Stomach (tissue), 9 donors: ENCODE results near the gene CCDC71. TPM values are rescaled to one million over a fixed set of nuclear protein-coding genes. Genes with fewer than 3 reads are reported as not detected.

ENCODE experiments used
- DNase-seq, 2 donors: peaks; one replicate each; pipeline versions ENCODE4 v3.0.0 to v3.0.0-alpha.2; 2013 to 2019
- H3K27ac ChIP-seq, 5 donors: fragments of 200-600 bp in 4 of 5; sonication (generic) in 4 of 5; one replicate each; pipeline ENCODE4 v1.5.1; 2013 to 2019; ENCODE audit warnings: mild to moderate bottlenecking in 1 of 5, moderate library complexity in 1 of 5
- H3K27me3 ChIP-seq, 3 donors: fragments of 200-600 bp; sonication (generic); one replicate each; pipeline ENCODE4 v1.5.1; 2017 to 2019; ENCODE audit warnings: mixed run types in 1 of 3
- H3K36me3 ChIP-seq, 4 donors: fragments of 200-600 bp; sonication (generic); 1 replicate in 3 of 4; 2 replicates in 1 of 4; pipeline ENCODE4 v1.5.1; 2016 to 2019
- H3K4me1 ChIP-seq, 4 donors: fragments of 200-600 bp; sonication (generic); one replicate each; pipeline ENCODE4 v1.5.1; 2016 to 2019
- H3K4me3 ChIP-seq, 4 donors: fragments of 200-600 bp; sonication (generic) in 3 of 4; one replicate each; pipeline ENCODE4 v1.5.1; 2016 to 2019; ENCODE audit warnings: mild to moderate bottlenecking in 1 of 4
- H3K9me3 ChIP-seq, 4 donors: fragments of 200-600 bp; sonication (generic); one replicate each; pipeline ENCODE4 v1.5.1; 2016 to 2019
- EP300 ChIP-seq: sonication (generic); formaldehyde crosslinking; IDR thresholded peaks from one replicate; pipeline ENCODE4 v1.6.1; 2017; ENCODE audit warnings: antibody characterized with exemption
- POLR2A ChIP-seq, 4 donors: fragments of 450-650 bp; IDR thresholded peaks; one replicate each; pipeline ENCODE4 v1.6.1; 2016; ENCODE audit warnings: antibody characterized with exemption in 4 of 4, control low read depth in 2 of 4, mild to moderate bottlenecking in 1 of 4, moderate library complexity in 1 of 4
- POLR2AphosphoS5 ChIP-seq, 3 donors: sonication (generic); formaldehyde crosslinking; IDR thresholded peaks; one replicate each; pipeline ENCODE4 v1.6.1; 2016; ENCODE audit warnings: antibody characterized with exemption in 3 of 3
- WGBS, 5 donors: extraction: QIAGEN DNeasy Blood & Tissue Kit in 3 of 5; methylation state at CpG; one replicate each; pipeline versions ENCODE4 v1.1.5 to v1.1.7; 2013 to 2018; 5-methylcytosine and 5-hydroxymethylcytosine counted together
- intact Hi-C: fragments of 100-400 bp; cut with DNase I; formaldehyde crosslinking; loops from one replicate; pipeline ENCODE4 v1.15.1; 2023; ENCODE audit warnings: low total_unique reads
- polyA plus RNA-seq, 3 donors: library from polyadenylated mRNA; stranded (reverse); fragments of 200-250 nt; gene quantifications; one replicate each; pipeline ENCODE4 v1.2.3, GENCODE V29; 2013
- total RNA-seq, 5 donors: library from RNA; depleted of rRNA; stranded (reverse); fragments of >200 nt; gene quantifications; one replicate each; pipeline versions ENCODE4 v1.1.0 to v1.2.3, GENCODE V29; 2014 to 2016
- TF ChIP-seq, protein P1 (sequence below), 7 experiments: fragments of 450-650 bp in 4 of 7; fragments of 200-600 bp in 3 of 7; sonication (generic) in 3 of 7; IDR thresholded peaks; one replicate each; pipeline ENCODE4 v1.5.1; 2016 to 2019; ENCODE audit warnings: antibody characterized with exemption in 7 of 7, control low read depth in 2 of 7, mild to moderate bottlenecking in 1 of 7
- donor health status: healthy with polysubstance abuse.
- donor health status: Bipolar disorder and iron deficiency.
- donor health status: healthy.

The CCDC71 gene
- total and polyA plus RNA-seq, 8 donors: 2.3 to 22.6 (median 12.7) TPM

DNA sequence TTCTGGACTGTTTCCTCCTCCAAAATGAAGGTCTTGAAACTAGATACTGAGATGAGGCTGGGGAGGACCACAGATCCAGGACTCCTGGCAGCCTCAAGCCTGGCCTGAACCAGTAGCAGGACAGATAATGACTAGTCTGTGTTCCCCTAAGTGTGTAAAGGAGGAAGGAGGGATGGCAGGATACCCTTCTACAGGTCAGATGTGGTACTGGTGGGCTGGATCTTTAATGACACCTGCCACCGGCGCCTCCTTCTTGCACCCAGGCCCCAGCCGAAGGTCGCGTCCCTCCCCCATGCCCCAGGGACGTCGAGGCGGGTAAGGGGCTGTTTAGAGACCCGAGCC is 46.1 kb downstream of the CCDC71 start:
- Histone ChIP-seq H3K9me3 (no peaks in the 10 kb centered on the region), H3K4me3 (peak overlapping the region; percentile 62 to 100 (median 98)), H3K36me3 (peaks cover 76 to 82% (median 80%) of the 10 kb centered on the region in 4 donors), H3K27me3 (no peaks in the 10 kb centered on the region), H3K4me1 (peaks cover 18 to 31% (median 27%) of the 10 kb centered on the region in 4 donors), H3K27ac (peak overlapping the region; percentile 87 to 98 (median 96))
- TF ChIP-seq POLR2AphosphoS5 (IDR thresholded peaks at IDR 0.05): no peak
- no peak for TF ChIP-seq EP300
- TF ChIP-seq POLR2A (IDR thresholded peaks at IDR 0.05): no peak
- TF ChIP-seq, protein P1, sequence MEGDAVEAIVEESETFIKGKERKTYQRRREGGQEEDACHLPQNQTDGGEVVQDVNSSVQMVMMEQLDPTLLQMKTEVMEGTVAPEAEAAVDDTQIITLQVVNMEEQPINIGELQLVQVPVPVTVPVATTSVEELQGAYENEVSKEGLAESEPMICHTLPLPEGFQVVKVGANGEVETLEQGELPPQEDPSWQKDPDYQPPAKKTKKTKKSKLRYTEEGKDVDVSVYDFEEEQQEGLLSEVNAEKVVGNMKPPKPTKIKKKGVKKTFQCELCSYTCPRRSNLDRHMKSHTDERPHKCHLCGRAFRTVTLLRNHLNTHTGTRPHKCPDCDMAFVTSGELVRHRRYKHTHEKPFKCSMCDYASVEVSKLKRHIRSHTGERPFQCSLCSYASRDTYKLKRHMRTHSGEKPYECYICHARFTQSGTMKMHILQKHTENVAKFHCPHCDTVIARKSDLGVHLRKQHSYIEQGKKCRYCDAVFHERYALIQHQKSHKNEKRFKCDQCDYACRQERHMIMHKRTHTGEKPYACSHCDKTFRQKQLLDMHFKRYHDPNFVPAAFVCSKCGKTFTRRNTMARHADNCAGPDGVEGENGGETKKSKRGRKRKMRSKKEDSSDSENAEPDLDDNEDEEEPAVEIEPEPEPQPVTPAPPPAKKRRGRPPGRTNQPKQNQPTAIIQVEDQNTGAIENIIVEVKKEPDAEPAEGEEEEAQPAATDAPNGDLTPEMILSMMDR (IDR thresholded peaks at IDR 0.05): no peak
- no peak for DNase-seq
- intact Hi-C loops: no loop called here
- 0 to 1% (median 0%) methylated on average over 9 of the region's 9 CpGs; no CpG with 5 or more reads in 1 of the 5 donors for WGBS, 5 donors

DNA sequence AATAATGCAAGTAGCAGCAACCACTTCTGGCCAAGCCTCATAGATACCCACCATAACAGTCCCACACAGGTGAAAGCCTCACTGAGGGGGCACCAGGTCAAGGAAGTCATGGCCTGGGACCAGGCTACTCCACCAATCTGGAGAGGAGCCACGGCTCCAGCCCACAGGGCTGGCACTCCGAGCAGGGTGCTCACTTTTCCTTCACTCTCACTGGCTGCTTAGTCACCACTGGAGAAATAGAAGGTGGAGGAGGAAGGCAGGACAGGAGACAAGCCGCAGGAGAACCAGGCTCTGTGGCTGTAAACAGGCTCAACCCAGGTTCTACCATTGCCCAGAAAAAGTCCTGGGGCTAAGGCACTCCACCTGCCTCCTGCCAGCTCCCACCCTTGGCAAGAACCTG is 46.7 kb downstream of the CCDC71 start:
- Histone ChIP-seq H3K27me3 (no peaks in the 10 kb centered on the region), H3K9me3 (no peaks in the 10 kb centered on the region), H3K4me1 (peaks cover 18 to 31% (median 27%) of the 10 kb centered on the region in 4 donors), H3K27ac (peak overlapping the region; percentile 87 to 98 (median 96)), H3K36me3 (peaks cover 76 to 82% (median 80%) of the 10 kb centered on the region in 4 donors), H3K4me3 (peak overlapping the region; percentile 62 to 100 (median 98))
- no peak for DNase-seq
- WGBS, 5 donors: 17 to 43% (median 36%) methylated on average over 3 of the region's 3 CpGs
- intact Hi-C loops: no loop called here
- TF ChIP-seq, protein P1 (IDR thresholded peaks at IDR 0.05): no peak
- no peak for TF ChIP-seq EP300
- no peak for TF ChIP-seq POLR2A (IDR thresholded peaks at IDR 0.05)
- no peak for TF ChIP-seq POLR2AphosphoS5 (IDR thresholded peaks at IDR 0.05)

DNA sequence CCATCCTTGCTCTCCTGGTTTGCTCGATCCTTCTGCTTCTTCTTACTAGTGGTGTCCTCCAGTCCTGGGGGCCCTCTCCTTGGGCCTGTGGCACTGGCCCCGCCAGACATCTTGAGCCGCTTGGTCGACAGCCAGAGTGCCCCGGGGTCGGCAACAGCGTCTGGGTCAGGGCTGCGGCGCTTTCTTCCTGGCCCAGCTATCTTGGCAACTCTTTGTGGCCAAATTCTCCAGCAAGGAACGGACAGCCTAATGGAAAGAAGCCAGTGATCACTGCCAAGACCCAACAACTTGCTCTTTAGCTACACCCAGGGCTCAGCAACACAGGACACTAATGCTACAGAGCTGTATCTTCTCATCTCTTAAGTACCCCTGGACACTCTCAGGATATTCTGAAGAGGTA is 47.1 kb downstream of the CCDC71 start:
- intact Hi-C loops: no loop called here

More for the DNA sequence above, 47.1 kb downstream of the CCDC71 start:
- no peak for TF ChIP-seq EP300
- TF ChIP-seq, protein P1 (IDR thresholded peaks at IDR 0.05): no peak
- no peak for TF ChIP-seq POLR2A (IDR thresholded peaks at IDR 0.05)
- TF ChIP-seq POLR2AphosphoS5 (IDR thresholded peaks at IDR 0.05): no peak
- H3K4me3 ChIP-seq: peak overlapping the region in 1 of 4 donors; percentile 100
- H3K27ac ChIP-seq: peak overlapping the region in 4 of 5 donors; percentile 87 to 98 (median 96)
- peaks cover 76 to 82% (median 80%) of the 10 kb centered on the region in 4 donors for H3K36me3 ChIP-seq
- H3K27me3 ChIP-seq: no peaks in the 10 kb centered on the region
- no peak for DNase-seq
- H3K9me3 ChIP-seq: no peaks in the 10 kb centered on the region
- H3K4me1 ChIP-seq: peaks cover 18 to 31% (median 27%) of the 10 kb centered on the region in 4 donors
- 18 to 55% (median 31%) methylated on average over 10 of the region's 10 CpGs for WGBS, 5 donors

Other genes with a start within 250 kb of the CCDC71 start
- 100 to 1,000 TPM in 3 of 5 donors, 10 to 100 TPM in 2; 29.8 to 202 (median 130) TPM for gene ARIH2, start 247.5 kb downstream of the CCDC71 start, total RNA-seq
- gene ARIH2, start 247.5 kb downstream of the CCDC71 start, polyA plus RNA-seq: 10 to 100 TPM; 30.0 to 51.9 (median 40.2) TPM
- gene P4HTM, start 176.1 kb downstream of the CCDC71 start, total RNA-seq: 100 to 1,000 TPM in 3 of 5 donors, 10 to 100 TPM in 2; 34.0 to 383 (median 158) TPM
- 10 to 100 TPM; 19.1 to 49.2 (median 21.2) TPM for gene P4HTM, start 176.1 kb downstream of the CCDC71 start, polyA plus RNA-seq
- gene WDR6, start 158.9 kb downstream of the CCDC71 start, total RNA-seq: 100 to 1,000 TPM in 4 of 5 donors, 10 to 100 TPM in 1; 51.6 to 184 (median 151) TPM
- 100 to 1,000 TPM in 1 of 3 donors, 10 to 100 TPM in 2; 59.4 to 133 (median 65.3) TPM for gene WDR6, start 158.9 kb downstream of the CCDC71 start, polyA plus RNA-seq
- gene DALRD3, start 147.8 kb downstream of the CCDC71 start, total RNA-seq: 10 to 100 TPM in 4 of 5 donors, 1 to 10 TPM in 1; 2.3 to 74.1 (median 47.1) TPM
- 10 to 100 TPM; 34.9 to 41.4 (median 35.0) TPM for gene DALRD3, start 147.8 kb downstream of the CCDC71 start, polyA plus RNA-seq
- gene NDUFAF3, start 144.2 kb downstream of the CCDC71 start, total RNA-seq: 10 to 100 TPM; 41.3 to 74.8 (median 44.9) TPM
- 100 to 1,000 TPM in 1 of 3 donors, 10 to 100 TPM in 2; 93.3 to 105 (median 94.2) TPM for gene NDUFAF3, start 144.2 kb downstream of the CCDC71 start, polyA plus RNA-seq
- gene IMPDH2, start 136.9 kb downstream of the CCDC71 start, total RNA-seq: 100 to 1,000 TPM in 3 of 5 donors, 10 to 100 TPM in 2; 50.4 to 159 (median 107) TPM
- gene IMPDH2, start 136.9 kb downstream of the CCDC71 start, polyA plus RNA-seq: 100 to 1,000 TPM in 2 of 3 donors, 10 to 100 TPM in 1; 90.9 to 156 (median 107) TPM
- 100 to 1,000 TPM in 1 of 5 donors, 10 to 100 TPM in 4; 27.2 to 105 (median 63.4) TPM for gene QRICH1, start 72.3 kb downstream of the CCDC71 start, total RNA-seq
- gene QRICH1, start 72.3 kb downstream of the CCDC71 start, polyA plus RNA-seq: 10 to 100 TPM; 16.1 to 29.7 (median 19.4) TPM
- 100 to 1,000 TPM; 151 to 418 (median 217) TPM for gene QARS1, start 61.6 kb downstream of the CCDC71 start, total RNA-seq
- gene QARS1, start 61.6 kb downstream of the CCDC71 start, polyA plus RNA-seq: 100 to 1,000 TPM; 241 to 303 (median 265) TPM
- gene USP19, start 45.5 kb downstream of the CCDC71 start, total RNA-seq: 10 to 100 TPM; 21.6 to 77.2 (median 57.1) TPM
- 10 to 100 TPM; 15.6 to 16.6 (median 15.7) TPM for gene USP19, start 45.5 kb downstream of the CCDC71 start, polyA plus RNA-seq
- gene LAMB2, start 33.3 kb downstream of the CCDC71 start, total RNA-seq: 100 to 1,000 TPM; 195 to 578 (median 552) TPM
- 100 to 1,000 TPM; 198 to 333 (median 200) TPM for gene LAMB2, start 33.3 kb downstream of the CCDC71 start, polyA plus RNA-seq
- 10 to 100 TPM; 11.6 to 41.1 (median 20.6) TPM for gene KLHDC8B, start 5.3 kb upstream of the CCDC71 start, total RNA-seq
- gene KLHDC8B, start 5.3 kb upstream of the CCDC71 start, polyA plus RNA-seq: 10 to 100 TPM; 15.2 to 37.7 (median 17.6) TPM
- gene C3orf62, start 110.9 kb upstream of the CCDC71 start, total RNA-seq: 10 to 100 TPM in 1 of 5 donors, 1 to 10 TPM in 4; 2.7 to 32.7 (median 3.9) TPM
- gene C3orf62, start 110.9 kb upstream of the CCDC71 start, polyA plus RNA-seq: 1 to 10 TPM; 1.7 to 7.6 (median 2.5) TPM
- gene USP4, start 173.7 kb upstream of the CCDC71 start, total RNA-seq: 100 to 1,000 TPM in 2 of 5 donors, 10 to 100 TPM in 3; 21.9 to 123 (median 29.9) TPM
- gene USP4, start 173.7 kb upstream of the CCDC71 start, polyA plus RNA-seq: 10 to 100 TPM; 22.7 to 25.8 (median 22.9) TPM
- gene GPX1, start 192.0 kb upstream of the CCDC71 start, total RNA-seq: 100 to 1,000 TPM in 3 of 5 donors, 10 to 100 TPM in 2; 58.4 to 350 (median 155) TPM
- 100 to 1,000 TPM; 344 to 452 (median 355) TPM for gene GPX1, start 192.0 kb upstream of the CCDC71 start, polyA plus RNA-seq
- gene RHOA, start 245.6 kb upstream of the CCDC71 start, total RNA-seq: 100 to 1,000 TPM; 107 to 380 (median 374) TPM
- gene RHOA, start 245.6 kb upstream of the CCDC71 start, polyA plus RNA-seq: 100 to 1,000 TPM; 218 to 461 (median 340) TPM
- 10 to 100 TPM in 4 of 5 donors, not detected in 1; 10.3 to 39.8 (median 18.4) TPM for gene TCTA, start 246.1 kb upstream of the CCDC71 start, total RNA-seq
- 10 to 100 TPM; 18.3 to 31.2 (median 22.1) TPM for gene TCTA, start 246.1 kb upstream of the CCDC71 start, polyA plus RNA-seq